DOHH2 (cell line): Measurements from ENCODE around the gene PLA2G4F.

ENCODE experiments used
- EZH2phosphoT487 ChIP-seq: fragments of 200-600 bp; sonication (generic); IDR thresholded peaks from 2 replicates; pipeline ENCODE4 v1.6.1; 2017; ENCODE audit warnings: borderline replicate concordance, mild to moderate bottlenecking, antibody characterized with exemption, low read length, moderate library complexity, mixed read lengths
- TF ChIP-seq, protein P1 (sequence below): fragments of 200-600 bp; sonication (generic); IDR thresholded peaks from one replicate; pipeline ENCODE4 v1.5.1; 2014; ENCODE audit warnings: antibody characterized with exemption, mild to moderate bottlenecking, low read depth, low read length; ENCODE audit not compliant: poor library complexity, severe bottlenecking

DNA sequence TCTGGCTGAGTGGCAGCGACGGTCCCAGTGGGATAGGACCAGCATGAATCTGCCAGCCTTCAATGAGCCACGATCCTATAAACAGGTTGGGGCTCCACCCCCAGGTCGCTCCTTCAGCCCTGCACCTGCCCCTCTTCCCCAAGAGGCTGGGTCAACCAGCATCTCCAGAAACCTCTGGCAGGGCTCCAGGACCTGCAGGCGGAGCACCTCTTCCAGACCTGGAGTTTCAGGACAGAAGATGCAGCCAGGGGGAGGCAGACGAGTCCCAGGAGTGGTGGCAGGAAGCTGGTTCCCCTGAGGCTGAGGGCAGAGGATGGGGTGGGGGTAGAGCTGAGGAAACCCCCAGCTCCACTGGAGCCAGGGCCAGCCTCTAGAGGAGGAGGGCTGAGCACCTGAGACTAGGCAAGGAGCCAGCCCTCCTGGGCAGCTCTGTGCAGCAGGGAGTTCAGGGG is 61.9 kb downstream of the PLA2G4F start, which contains the start of gene PLA2G4D:
- TF ChIP-seq, protein P1, sequence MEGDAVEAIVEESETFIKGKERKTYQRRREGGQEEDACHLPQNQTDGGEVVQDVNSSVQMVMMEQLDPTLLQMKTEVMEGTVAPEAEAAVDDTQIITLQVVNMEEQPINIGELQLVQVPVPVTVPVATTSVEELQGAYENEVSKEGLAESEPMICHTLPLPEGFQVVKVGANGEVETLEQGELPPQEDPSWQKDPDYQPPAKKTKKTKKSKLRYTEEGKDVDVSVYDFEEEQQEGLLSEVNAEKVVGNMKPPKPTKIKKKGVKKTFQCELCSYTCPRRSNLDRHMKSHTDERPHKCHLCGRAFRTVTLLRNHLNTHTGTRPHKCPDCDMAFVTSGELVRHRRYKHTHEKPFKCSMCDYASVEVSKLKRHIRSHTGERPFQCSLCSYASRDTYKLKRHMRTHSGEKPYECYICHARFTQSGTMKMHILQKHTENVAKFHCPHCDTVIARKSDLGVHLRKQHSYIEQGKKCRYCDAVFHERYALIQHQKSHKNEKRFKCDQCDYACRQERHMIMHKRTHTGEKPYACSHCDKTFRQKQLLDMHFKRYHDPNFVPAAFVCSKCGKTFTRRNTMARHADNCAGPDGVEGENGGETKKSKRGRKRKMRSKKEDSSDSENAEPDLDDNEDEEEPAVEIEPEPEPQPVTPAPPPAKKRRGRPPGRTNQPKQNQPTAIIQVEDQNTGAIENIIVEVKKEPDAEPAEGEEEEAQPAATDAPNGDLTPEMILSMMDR: no peak
- TF ChIP-seq EZH2phosphoT487: no peak
